Mesenchymal stem cell (in vitro differentiated cells and primary cell): ENCODE measurements around the gene EDNRA.

Experiments
- DNase-seq: peaks from one replicate; pipeline ENCODE4 v3.0.0-alpha.2; 2013
- H2AFZ ChIP-seq: one replicate; pipeline ENCODE4 v1.6.1; 2013; ENCODE audit warnings: low read depth, mild to moderate bottlenecking, control low read depth, inconsistent platforms, low read length, moderate library complexity
- H2AK5ac ChIP-seq: 2 replicates; pipeline ENCODE4 v1.6.1; 2013; ENCODE audit warnings: low read length, moderate library complexity, mild to moderate bottlenecking, inconsistent platforms; ENCODE audit not compliant: severe bottlenecking
- H2BK120ac ChIP-seq: one replicate; pipeline ENCODE4 v1.6.1; 2013; ENCODE audit warnings: low read depth, mild to moderate bottlenecking, inconsistent platforms, low read length, moderate library complexity
- H2BK12ac ChIP-seq, 2 experiments: one replicate each; pipeline ENCODE4 v1.6.1; 2013; ENCODE audit warnings: inconsistent platforms in 2 of 2, low read length in 2 of 2, mild to moderate bottlenecking in 2 of 2, moderate library complexity in 2 of 2, control low read depth in 1 of 2
- H2BK15ac ChIP-seq: one replicate; pipeline ENCODE4 v1.6.1; 2013; ENCODE audit warnings: mild to moderate bottlenecking, low read depth, inconsistent platforms; ENCODE audit not compliant: poor library complexity, severe bottlenecking
- H2BK5ac ChIP-seq: 2 replicates; pipeline ENCODE4 v1.6.1; 2013; ENCODE audit warnings: low read depth, mild to moderate bottlenecking, low read length, control low read depth, inconsistent platforms; ENCODE audit not compliant: poor library complexity, severe bottlenecking
- H3K14ac ChIP-seq, 2 experiments: one replicate each; pipeline ENCODE4 v1.6.1; 2013; ENCODE audit warnings: inconsistent platforms in 2 of 2, low read length in 2 of 2, control low read depth in 1 of 2, mild to moderate bottlenecking in 1 of 2, moderate library complexity in 1 of 2
- H3K18ac ChIP-seq, 2 experiments: one replicate each; pipeline ENCODE4 v1.6.1; 2013; ENCODE audit warnings: inconsistent platforms in 2 of 2, low read length in 2 of 2, control low read depth in 1 of 2, low read depth in 1 of 2, mild to moderate bottlenecking in 1 of 2
- H3K23ac ChIP-seq, 2 experiments: one replicate each; pipeline ENCODE4 v1.6.1; 2013; ENCODE audit warnings: inconsistent platforms in 2 of 2, low read length in 2 of 2, mild to moderate bottlenecking in 2 of 2, moderate library complexity in 2 of 2, control low read depth in 1 of 2
- H3K27ac ChIP-seq: 2 replicates; pipeline ENCODE4 v1.5.1; 2013; ENCODE audit warnings: mild to moderate bottlenecking, moderate library complexity, low read length, control low read depth, inconsistent platforms; ENCODE audit not compliant: poor library complexity, severe bottlenecking
- H3K27me3 ChIP-seq, 2 experiments: 2 replicates each; pipeline versions ENCODE4 v1.6.1 to v1.7.0; 2013; ENCODE audit warnings: low read length in 2 of 2, mild to moderate bottlenecking in 2 of 2, moderate library complexity in 2 of 2, control low read depth in 1 of 2, inconsistent platforms in 1 of 2; ENCODE audit not compliant: control insufficient read depth in 1 of 2, insufficient read depth in 1 of 2
- H3K36me3 ChIP-seq, 2 experiments: 2 replicates each; pipeline versions ENCODE4 v1.6.1 to v1.7.0; 2013; ENCODE audit warnings: low read length in 2 of 2, control low read depth in 1 of 2, inconsistent platforms in 1 of 2, low read depth in 1 of 2, mild to moderate bottlenecking in 1 of 2; ENCODE audit not compliant: insufficient read depth in 2 of 2, control insufficient read depth in 1 of 2
- H3K4ac ChIP-seq, 2 experiments: one replicate each; pipeline ENCODE4 v1.6.1; 2013; ENCODE audit warnings: inconsistent platforms in 2 of 2, low read length in 2 of 2, mild to moderate bottlenecking in 2 of 2, moderate library complexity in 2 of 2, control low read depth in 1 of 2, low read depth in 1 of 2
- H3K4me1 ChIP-seq: 2 replicates; pipeline ENCODE4 v1.6.1; 2013; ENCODE audit warnings: low read depth, low read length, control low read depth; ENCODE audit not compliant: control insufficient read depth, insufficient read depth
- H3K4me2 ChIP-seq: 2 replicates; pipeline ENCODE4 v1.6.1; 2013; ENCODE audit warnings: low read length, mild to moderate bottlenecking, inconsistent platforms; ENCODE audit not compliant: poor library complexity, severe bottlenecking
- H3K4me3 ChIP-seq, 2 experiments: 2 replicates each; pipeline versions ENCODE4 v1.5.1 to v1.7.0; 2013; ENCODE audit warnings: low read length in 2 of 2, mild to moderate bottlenecking in 2 of 2, control low read depth in 1 of 2, low read depth in 1 of 2; ENCODE audit not compliant: insufficient read depth in 1 of 2
- H3K79me1 ChIP-seq: replicated peaks from 2 replicates; pipeline ENCODE4 v1.6.1; 2013; ENCODE audit warnings: mild to moderate bottlenecking, control low read depth, low read length, inconsistent platforms; ENCODE audit not compliant: poor library complexity, severe bottlenecking
- H3K9ac ChIP-seq: 2 replicates; pipeline ENCODE4 v1.7.0; 2013; ENCODE audit warnings: mild to moderate bottlenecking, low read length, moderate library complexity
- H3K9me3 ChIP-seq: 2 replicates; pipeline ENCODE4 v1.7.0; 2013; ENCODE audit warnings: mild to moderate bottlenecking, low read length; ENCODE audit not compliant: control insufficient read depth
- H4K8ac ChIP-seq: one replicate; pipeline ENCODE4 v1.6.1; 2013; ENCODE audit warnings: inconsistent platforms, mild to moderate bottlenecking, low read length, moderate library complexity
- H4K91ac ChIP-seq: one replicate; pipeline ENCODE4 v1.6.1; 2013; ENCODE audit warnings: mild to moderate bottlenecking, low read length, inconsistent platforms
- WGBS: methylation state at CpG from one replicate; pipeline ENCODE4 v1.1.7; 2013; ENCODE audit warnings: mixed read lengths; 5-methylcytosine and 5-hydroxymethylcytosine counted together

The EDNRA gene

DNA sequence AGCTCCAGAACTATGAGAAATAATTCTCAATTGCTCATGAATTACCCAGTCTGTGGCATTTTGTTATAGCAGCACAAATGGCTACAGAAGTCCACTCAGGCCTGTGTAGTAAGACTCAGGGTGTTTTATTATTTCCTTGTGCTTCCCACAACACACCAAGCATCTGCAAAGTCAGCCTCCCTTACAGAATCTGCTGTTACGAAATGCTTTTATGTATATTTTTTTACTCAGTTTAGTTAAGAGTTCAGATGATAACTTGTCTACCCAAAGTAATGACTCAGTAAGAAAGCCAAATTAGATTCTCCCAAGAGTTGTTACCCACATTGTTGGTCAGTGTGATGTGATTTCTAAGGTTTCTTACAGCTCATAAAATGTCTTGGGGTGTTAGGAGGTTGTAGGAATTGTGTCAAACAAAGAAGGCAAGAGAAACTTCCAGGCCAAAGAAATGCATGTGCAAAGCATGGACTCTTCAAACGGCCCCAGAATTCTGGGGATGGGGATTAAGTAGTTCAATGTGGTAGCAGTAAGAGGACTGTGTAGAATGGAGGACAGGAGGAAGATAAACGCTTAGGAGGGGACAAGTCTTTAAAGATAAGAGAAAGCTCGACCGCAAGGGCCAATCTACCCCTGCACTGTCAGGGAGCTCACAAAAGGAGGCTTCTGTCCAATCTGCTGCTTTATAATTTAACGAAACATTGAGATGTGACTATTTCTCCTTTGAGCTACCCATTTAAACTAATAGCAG, 100.9 kb downstream of the EDNRA start:
- no peaks in the 10 kb centered on the region for H3K27me3 ChIP-seq
- no peak overlapping the region for H2BK12ac ChIP-seq
- 83% methylated on average over 5 of the region's 6 CpGs for whole genome bisulfite sequencing
- H4K8ac ChIP-seq, result peak overlapping the region; percentile 33
- peak overlapping the region; percentile 58 for H2BK120ac ChIP-seq
- H3K79me1 ChIP-seq, result no peaks in the 10 kb centered on the region
- H3K36me3 ChIP-seq, result no peaks in the 10 kb centered on the region
- peaks cover 4% of the 10 kb centered on the region for H3K4me1 ChIP-seq
- H3K9me3 ChIP-seq, result peaks cover 11% of the 10 kb centered on the region
- H2BK5ac ChIP-seq, result no peak overlapping the region
- no peak overlapping the region for H2BK15ac ChIP-seq
- H2AFZ ChIP-seq, result no peak overlapping the region
- H3K18ac ChIP-seq, result peak overlapping the region in 1 of 2 experiments; percentile 17
- no peak overlapping the region for H3K4ac ChIP-seq
- H3K27ac ChIP-seq, result no peak overlapping the region
- no peak overlapping the region for H4K91ac ChIP-seq
- no peak overlapping the region for H3K9ac ChIP-seq
- no peak overlapping the region for H3K4me3 ChIP-seq
- DNase-seq, result peak; percentile 59
- H2AK5ac ChIP-seq, result no peak overlapping the region
- H3K14ac ChIP-seq, result no peak overlapping the region
- H3K23ac ChIP-seq, result no peak overlapping the region
- no peak overlapping the region for H3K4me2 ChIP-seq

DNA sequence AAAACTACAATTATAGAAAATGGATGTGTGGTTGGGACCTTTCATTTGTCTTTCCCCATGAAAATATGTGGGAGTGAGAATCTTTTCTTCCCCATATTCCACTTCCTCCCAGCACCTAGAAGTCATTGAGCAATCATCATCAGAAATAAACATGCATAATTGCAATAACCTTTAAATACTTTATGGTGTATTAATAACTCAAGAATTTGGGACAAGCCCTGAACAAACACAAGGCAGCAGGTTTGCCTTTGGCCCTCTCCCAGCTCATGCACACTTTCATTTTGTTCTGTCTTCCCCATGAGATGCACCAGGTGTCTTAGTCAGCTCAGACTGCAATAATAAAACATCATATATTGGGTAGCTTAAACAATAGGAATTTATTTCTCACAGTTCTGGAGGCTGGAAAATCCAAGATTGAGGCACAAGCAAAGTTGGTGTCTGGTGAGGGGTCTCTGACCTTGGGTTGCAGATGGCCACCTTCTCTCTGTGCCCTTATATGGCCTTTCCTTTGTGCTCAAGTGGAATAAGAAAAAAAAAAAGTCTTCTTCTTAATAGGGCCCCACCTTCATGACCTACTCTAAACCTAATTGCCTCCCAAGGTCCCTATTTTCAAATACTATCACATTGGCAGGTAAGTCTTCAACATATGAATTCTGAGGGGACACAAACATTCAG, 101.6 kb downstream of the EDNRA start:
- no peak overlapping the region for H2BK5ac ChIP-seq

GRCh38 chr4:147583876-147584275, 103.0 kb downstream of the EDNRA start:
- Histone ChIP-seq H3K4me1 (no peaks in the 10 kb centered on the region), H4K8ac (no peak overlapping the region), H3K9me3 (peaks cover 11% of the 10 kb centered on the region), H2BK5ac (no peak overlapping the region), H3K9ac (no peak overlapping the region), H3K14ac (no peak overlapping the region), H3K36me3 (no peaks in the 10 kb centered on the region), H2AFZ (no peak overlapping the region), H3K18ac (no peak overlapping the region), H2AK5ac (no peak overlapping the region), H3K4me3 (no peak overlapping the region), H3K4me2 (no peak overlapping the region), H3K23ac (no peak overlapping the region), H3K27ac (no peak overlapping the region), H3K4ac (no peak overlapping the region), H3K79me1 (no peaks in the 10 kb centered on the region), H4K91ac (no peak overlapping the region), H2BK15ac (no peak overlapping the region), H2BK12ac (no peak overlapping the region), H3K27me3 (no peaks in the 10 kb centered on the region), H2BK120ac (no peak overlapping the region)
- WGBS, result 96% methylated on average over 1 of the region's 1 CpG
- DNase-seq, result no peak

More for the DNA sequence above, 101.6 kb downstream of the EDNRA start:
- no peak overlapping the region for H2BK15ac ChIP-seq
- no peak overlapping the region for H2BK12ac ChIP-seq
- no peaks in the 10 kb centered on the region for H3K36me3 ChIP-seq
- H3K23ac ChIP-seq, result no peak overlapping the region
- H4K8ac ChIP-seq, result no peak overlapping the region
- H2BK120ac ChIP-seq, result no peak overlapping the region
- no peak overlapping the region for H3K18ac ChIP-seq
- H3K9me3 ChIP-seq, result peaks cover 11% of the 10 kb centered on the region
- H2AFZ ChIP-seq, result no peak overlapping the region
- H3K14ac ChIP-seq, result no peak overlapping the region
- H3K4me2 ChIP-seq, result no peak overlapping the region
- H3K27ac ChIP-seq, result no peak overlapping the region
- H4K91ac ChIP-seq, result no peak overlapping the region
- no peaks in the 10 kb centered on the region for H3K27me3 ChIP-seq
- H3K4me3 ChIP-seq, result no peak overlapping the region
- peaks cover 4% of the 10 kb centered on the region for H3K4me1 ChIP-seq
- DNase-seq, result no peak
- H3K4ac ChIP-seq, result no peak overlapping the region
- H2AK5ac ChIP-seq, result no peak overlapping the region
- no peak overlapping the region for H3K9ac ChIP-seq
- no peaks in the 10 kb centered on the region for H3K79me1 ChIP-seq

- Histone ChIP-seq H2AK5ac (no peak overlapping the region), H3K36me3 (no peaks in the 10 kb centered on the region), H3K79me1 (no peaks in the 10 kb centered on the region), H2BK15ac (no peak overlapping the region), H3K27ac (no peak overlapping the region), H3K4me1 (peaks cover 4% of the 10 kb centered on the region), H3K23ac (no peak overlapping the region), H3K4me2 (no peak overlapping the region), H2BK5ac (no peak overlapping the region), H3K4ac (no peak overlapping the region), H3K27me3 (no peaks in the 10 kb centered on the region), H3K9ac (no peak overlapping the region), H2AFZ (no peak overlapping the region), H4K8ac (no peak overlapping the region), H2BK12ac (no peak overlapping the region), H3K14ac (no peak overlapping the region), H3K9me3 (peaks cover 11% of the 10 kb centered on the region), H2BK120ac (no peak overlapping the region), H4K91ac (no peak overlapping the region), H3K18ac (no peak overlapping the region), H3K4me3 (no peak overlapping the region)
- DNase-seq, result no peak
- WGBS, result 57% methylated on average over 3 of the region's 3 CpGs
Observed at GRCh38 chr4:147586032-147586431, 105.1 kb downstream of the EDNRA start.
